GM18526 (cell line): ENCODE results near the gene SEC31A.

Source experiments
- POLR2A ChIP-seq: IDR thresholded peaks from 3 replicates; pipeline ENCODE4 v1.6.1; 2011; ENCODE audit not compliant: insufficient read length; ENCODE audit errors: extremely low read depth

Gene SEC31A

GRCh38 chr4:82865592-82865991 is 25.4 kb downstream of the SEC31A start:
- TF ChIP-seq POLR2A = no peak

- no peak for TF ChIP-seq POLR2A
Observed at GRCh38 chr4:82864336-82864979, 26.5 kb downstream of the SEC31A start.

DNA sequence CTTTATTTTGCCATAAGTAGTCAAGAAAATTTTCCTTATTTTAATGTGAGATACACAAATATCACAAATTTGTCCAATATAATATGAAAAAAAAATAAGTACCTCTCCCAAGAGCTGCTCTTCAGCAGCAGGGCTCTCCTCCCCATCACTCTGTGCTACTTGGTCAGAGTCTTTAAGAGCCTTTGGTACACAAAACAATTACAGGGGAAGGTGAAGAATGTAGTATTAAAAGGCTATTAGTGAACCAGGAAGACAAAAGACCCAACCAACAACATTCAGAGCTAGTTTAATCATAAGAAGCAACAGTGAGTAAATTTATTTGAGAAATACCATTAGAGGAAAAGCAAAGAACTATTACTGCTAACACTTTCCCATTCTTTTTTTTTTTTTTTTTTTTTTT is 29.4 kb downstream of the SEC31A start:
- no peak for TF ChIP-seq POLR2A

- no peak for TF ChIP-seq POLR2A
Observed at GRCh38 chr4:82852751-82853285, 38.1 kb downstream of the SEC31A start.

- no peak for TF ChIP-seq POLR2A
Observed at GRCh38 chr4:82851885-82852750, 38.8 kb downstream of the SEC31A start.

GRCh38 chr4:82851318-82851717 is 39.6 kb downstream of the SEC31A start:
- TF ChIP-seq POLR2A = no peak

- TF ChIP-seq POLR2A = no peak
Observed at GRCh38 chr4:82850684-82851083, 40.3 kb downstream of the SEC31A start.

- TF ChIP-seq POLR2A = no peak
Observed at GRCh38 chr4:82848706-82849105, 42.2 kb downstream of the SEC31A start.

DNA sequence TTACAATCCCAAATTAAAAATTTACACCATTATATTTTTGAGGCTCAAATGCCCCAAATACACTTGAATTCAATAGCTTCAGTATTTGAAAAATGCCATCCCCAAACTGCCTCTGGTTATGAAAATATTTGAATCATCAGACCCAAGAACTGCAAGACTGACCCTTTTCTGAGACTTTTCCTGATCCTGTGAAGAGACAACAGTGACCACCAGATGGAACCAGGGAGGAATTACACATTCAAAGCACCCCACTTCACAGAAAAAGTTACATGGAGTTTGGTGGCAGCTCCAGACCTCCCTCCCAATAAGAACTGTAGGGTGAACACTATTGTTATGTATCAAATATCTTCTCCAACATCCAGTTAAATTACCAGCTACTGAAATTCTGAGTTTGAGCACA is 48.4 kb downstream of the SEC31A start:
- no peak for TF ChIP-seq POLR2A

DNA sequence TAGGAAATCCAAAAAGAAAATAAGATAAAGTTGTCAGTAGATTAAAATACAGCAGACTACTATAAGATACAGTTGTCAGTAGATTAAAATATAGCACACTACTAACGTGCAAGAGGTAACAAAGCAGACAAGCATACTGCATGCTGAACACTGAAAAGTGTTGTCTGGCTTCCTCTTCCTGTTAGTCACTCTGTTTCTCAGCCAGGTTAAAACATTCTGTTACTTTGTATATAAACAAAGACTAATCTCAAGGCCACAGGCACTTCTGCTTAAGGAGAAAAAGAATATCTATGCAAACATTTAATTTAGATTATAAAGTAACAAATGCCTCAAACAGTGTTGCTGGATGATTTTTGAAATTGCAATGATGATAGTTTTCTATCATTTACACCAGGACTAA is 51.3 kb downstream of the SEC31A start:
- TF ChIP-seq POLR2A = no peak

DNA sequence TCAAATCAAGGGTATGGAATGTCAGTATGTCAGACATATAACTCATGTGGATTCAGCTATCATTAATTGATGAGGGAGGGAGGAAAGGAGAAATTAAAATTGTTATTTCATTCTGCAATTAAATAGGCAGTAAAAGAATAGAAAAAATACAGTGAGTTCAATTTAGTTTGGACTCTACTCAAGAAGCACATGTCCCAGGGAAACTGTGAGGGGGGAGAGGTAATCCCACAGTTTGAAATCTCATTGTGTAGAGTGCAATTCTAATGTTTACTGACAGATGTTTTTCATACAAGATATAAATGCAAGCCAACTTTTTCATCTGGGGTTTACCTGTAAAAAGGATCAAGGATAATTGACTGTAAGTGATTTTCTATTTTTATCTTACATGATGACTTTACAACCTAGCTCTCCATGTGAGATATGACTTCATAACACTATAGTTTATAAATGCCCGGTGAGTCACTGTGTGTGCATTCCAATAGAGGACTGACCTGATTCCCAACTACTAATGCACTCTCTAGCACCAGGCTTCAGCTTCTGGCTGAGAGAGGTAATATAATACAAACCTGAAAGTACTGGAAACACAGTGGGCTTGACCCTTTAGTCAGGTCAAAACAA is 57.1 kb downstream of the SEC31A start:
- TF ChIP-seq POLR2A = no peak

DNA sequence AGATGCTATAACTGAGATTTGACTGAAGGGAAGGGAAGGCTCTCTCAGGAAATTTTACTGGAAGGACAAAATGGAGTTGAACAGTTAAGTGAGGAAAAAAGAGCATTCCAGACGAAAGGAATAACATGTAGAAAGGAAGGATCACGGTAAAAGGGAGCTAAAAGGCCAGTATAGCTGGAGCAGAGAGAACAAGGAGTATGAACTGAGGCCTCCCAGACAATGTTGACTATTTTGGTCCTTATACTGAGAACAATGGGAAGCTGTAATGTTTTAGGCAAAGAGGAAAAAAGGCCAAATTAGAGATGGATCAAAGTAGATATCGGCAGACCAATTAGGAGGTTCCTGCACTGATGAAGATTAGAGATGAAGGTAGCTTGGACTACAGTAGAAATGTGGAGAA is 65.5 kb downstream of the SEC31A start:
- TF ChIP-seq POLR2A = no peak

DNA sequence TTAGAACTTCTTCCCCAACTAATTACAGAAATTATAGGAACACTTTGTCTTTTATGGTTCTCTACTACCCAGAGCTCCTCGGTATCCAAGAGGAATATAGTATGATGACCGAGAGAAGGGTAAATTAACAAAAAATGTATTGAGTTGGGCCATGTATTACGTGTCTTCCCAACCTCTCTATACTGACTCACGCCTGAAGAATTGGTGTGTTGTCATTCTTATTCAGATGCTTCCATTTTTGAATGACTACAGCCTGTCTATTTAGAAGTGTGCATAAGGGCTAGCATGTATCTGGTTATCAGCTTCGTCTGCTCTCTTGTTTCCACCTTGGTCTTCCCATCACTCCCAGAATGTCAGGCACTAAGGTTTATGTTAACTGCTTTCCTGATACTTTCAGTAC is 67.9 kb downstream of the SEC31A start:
- no peak for TF ChIP-seq POLR2A

DNA sequence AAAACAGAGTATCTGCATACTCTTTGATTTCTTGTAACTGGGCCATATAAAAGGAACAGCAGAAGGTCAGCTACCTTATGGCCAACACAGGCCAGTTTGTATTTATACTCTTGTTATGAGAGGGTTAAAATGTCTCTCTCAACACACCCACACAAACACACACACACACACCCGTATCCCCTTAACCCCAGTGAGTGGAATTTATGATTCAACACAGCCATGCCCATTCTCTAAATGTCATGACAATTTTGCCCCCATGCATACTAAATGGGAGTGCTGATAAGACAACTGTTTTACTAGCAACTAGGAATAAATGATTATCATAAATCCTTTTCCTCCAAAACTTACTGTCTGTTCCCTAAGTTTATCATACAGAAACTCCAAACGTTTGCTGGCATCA is 70.3 kb downstream of the SEC31A start:
- no peak for TF ChIP-seq POLR2A

GRCh38 chr4:82818664-82819662 is 72.0 kb downstream of the SEC31A start:
- no peak for TF ChIP-seq POLR2A
